Coronary artery (tissue), 2 donors: Measurements from ENCODE around the gene UBE2K.

Source experiments
- DNase-seq: peaks from one replicate; pipeline ENCODE4 v3.0.0-alpha.2; 2017; ENCODE audit warnings: low spot score
- H3K27ac ChIP-seq, 2 donors: fragments of 200-600 bp; sonication (generic); one replicate each; pipeline ENCODE4 v1.5.1; 2016 to 2019
- H3K4me3 ChIP-seq: fragments of 200-600 bp; sonication (generic); 2 replicates; pipeline ENCODE4 v1.5.1; 2016; ENCODE audit warnings: mild to moderate bottlenecking, moderate library complexity
- CTCF ChIP-seq: fragments of 200-600 bp; sonication (generic); IDR thresholded peaks from one replicate; pipeline ENCODE4 v1.5.1; 2019; ENCODE audit warnings: antibody characterized with exemption

Gene UBE2K

GRCh38 chr4:39825741-39826231, 127.8 kb downstream of the UBE2K start:
- Histone ChIP-seq H3K4me3 (no peak overlapping the region), H3K27ac (no peak overlapping the region)
- no peak for DNase-seq
- no peak for TF ChIP-seq CTCF
